Central memory CD4-positive, alpha-beta T cell (primary cell): ENCODE data around the gene ATG13.
"Not testable (repeated sequence)": the region's sequence is repeated elsewhere in the genome, so short reads cannot be mapped to it uniquely, and the experiment has no call there.

Source experiments
- DNase-seq: peaks from one replicate; pipeline ENCODE4 v3.0.0; 2022

Gene ATG13

GRCh38 chr11:46649180-46649738 is 31.9 kb downstream of the ATG13 start:
- no peak for DNase-seq

- no peak for DNase-seq
Measured at GRCh38 chr11:46655631-46656030, 38.3 kb downstream of the ATG13 start.

- DNase-seq, result no peak
Measured at GRCh38 chr11:46657186-46657585, 39.8 kb downstream of the ATG13 start.

GRCh38 chr11:46658259-46658658 is 40.9 kb downstream of the ATG13 start:
- DNase-seq, result no peak

- no peak for DNase-seq
Measured at GRCh38 chr11:46659908-46660307, 42.6 kb downstream of the ATG13 start.

GRCh38 chr11:46661836-46662235 is 44.5 kb downstream of the ATG13 start:
- no peak for DNase-seq

- no peak for DNase-seq
Measured at GRCh38 chr11:46662366-46662765, 45.0 kb downstream of the ATG13 start.

- DNase-seq, result no peak
Measured at GRCh38 chr11:46663277-46663940, 46.1 kb downstream of the ATG13 start.

- DNase-seq, result no peak
Measured at GRCh38 chr11:46664612-46665011, 47.3 kb downstream of the ATG13 start.

- DNase-seq, result no peak
Measured at GRCh38 chr11:46665356-46665755, 48.0 kb downstream of the ATG13 start.

GRCh38 chr11:46666516-46666915 is 49.2 kb downstream of the ATG13 start:
- no peak for DNase-seq

- DNase-seq, result no peak
Measured at GRCh38 chr11:46667043-46667481, 49.7 kb downstream of the ATG13 start.

- DNase-seq, result no peak
Measured at GRCh38 chr11:46668480-46669085, 51.2 kb downstream of the ATG13 start.

- DNase-seq, result no peak
Measured at GRCh38 chr11:46669711-46670139, 52.4 kb downstream of the ATG13 start.

GRCh38 chr11:46670521-46670920 is 53.2 kb downstream of the ATG13 start:
- DNase-seq, result not testable (repeated sequence)

GRCh38 chr11:46671958-46672315 is 54.6 kb downstream of the ATG13 start:
- DNase-seq, result no peak

GRCh38 chr11:46672381-46672839 is 55.1 kb downstream of the ATG13 start:
- no peak for DNase-seq

- DNase-seq, result no peak
Measured at GRCh38 chr11:46673713-46674462, 56.5 kb downstream of the ATG13 start.

GRCh38 chr11:46674463-46675287 is 57.3 kb downstream of the ATG13 start:
- peak; percentile 33 for DNase-seq

- no peak for DNase-seq
Measured at GRCh38 chr11:46675288-46675851, 58.0 kb downstream of the ATG13 start.

GRCh38 chr11:46675949-46676348 is 58.6 kb downstream of the ATG13 start:
- DNase-seq, result no peak

GRCh38 chr11:46676436-46677158 is 59.2 kb downstream of the ATG13 start:
- DNase-seq, result no peak
